CD8-positive, alpha-beta memory T cell (primary cell): ENCODE measurements around the gene SS18L1. TPM values are rescaled to one million over a fixed set of nuclear protein-coding genes. Genes with fewer than 3 reads are reported as not detected.

Experiments used
- CTCF ChIA-PET: fragments of 350-600 bp; sonication (Branson Sonifier 250); formaldehyde crosslinking; loops from one replicate; lab custom pipeline; 2021; ENCODE audit warnings: antibody characterized with exemption; lab: Charles Lee
- POLR2A ChIA-PET: fragments of 350-600 bp; sonication (Branson Sonifier 250); formaldehyde crosslinking; loops from one replicate; lab custom pipeline; 2021; ENCODE audit warnings: antibody characterized with exemption; lab: Charles Lee
- DNase-seq, 5 donors: peaks; one replicate each; pipeline versions ENCODE4 v3.0.0 to v3.0.0-alpha.2; 2020 to 2022; ENCODE audit warnings: mixed read lengths in 1 of 5
- H3K27ac ChIP-seq: one replicate; pipeline ENCODE4 v1.7.0; 2013; ENCODE audit warnings: low read depth, mild to moderate bottlenecking, low read length, moderate library complexity
- H3K27me3 ChIP-seq: 2 replicates; pipeline ENCODE4 v1.7.0; 2013; ENCODE audit warnings: low read length, mild to moderate bottlenecking; ENCODE audit not compliant: insufficient read depth, poor library complexity, severe bottlenecking
- H3K36me3 ChIP-seq: 2 replicates; pipeline ENCODE4 v1.7.0; 2013; ENCODE audit warnings: mild to moderate bottlenecking, low read length, moderate library complexity; ENCODE audit not compliant: insufficient read depth
- H3K4me1 ChIP-seq: 2 replicates; pipeline ENCODE4 v1.7.0; 2013; ENCODE audit warnings: mild to moderate bottlenecking, low read length, moderate library complexity; ENCODE audit not compliant: insufficient read depth
- H3K4me3 ChIP-seq: 2 replicates; pipeline ENCODE4 v1.7.0; 2013; ENCODE audit warnings: mild to moderate bottlenecking, low read length
- H3K9me3 ChIP-seq: 2 replicates; pipeline ENCODE4 v1.7.0; 2013; ENCODE audit warnings: mild to moderate bottlenecking, low read length
- H3K27ac Mint-ChIP-seq, 8 donors: one replicate each; pipeline ENCODE4 v1.8.0; 2020 to 2021; ENCODE audit warnings: mixed read lengths in 8 of 8, mild to moderate bottlenecking in 6 of 8, inconsistent platforms in 3 of 8, moderate library complexity in 3 of 8
- H3K27me3 Mint-ChIP-seq, 2 donors: one replicate each; pipeline ENCODE4 v1.8.0; 2020 to 2021; ENCODE audit warnings: mixed read lengths in 2 of 2, mild to moderate bottlenecking in 1 of 2, moderate library complexity in 1 of 2
- H3K36me3 Mint-ChIP-seq, 3 donors: one replicate each; pipeline ENCODE4 v1.8.0; 2020 to 2021; ENCODE audit warnings: mixed read lengths in 3 of 3, inconsistent platforms in 1 of 3, mild to moderate bottlenecking in 1 of 3
- H3K4me1 Mint-ChIP-seq, 3 donors: one replicate each; pipeline ENCODE4 v1.8.0; 2020 to 2021; ENCODE audit warnings: mixed read lengths in 3 of 3, inconsistent platforms in 1 of 3, mild to moderate bottlenecking in 1 of 3
- H3K4me3 Mint-ChIP-seq, 7 donors: one replicate each; pipeline ENCODE4 v1.8.0; 2020 to 2021; ENCODE audit warnings: mixed read lengths in 7 of 7, mild to moderate bottlenecking in 6 of 7, moderate library complexity in 4 of 7, inconsistent platforms in 2 of 7
- H3K9me3 Mint-ChIP-seq, 5 donors: one replicate each; pipeline ENCODE4 v1.8.0; 2020 to 2022; ENCODE audit warnings: mixed read lengths in 5 of 5, mild to moderate bottlenecking in 3 of 5, moderate library complexity in 2 of 5, inconsistent platforms in 1 of 5
- polyA plus RNA-seq: library from polyadenylated mRNA; unstranded; fragments of 300-500 nt; fragmentation: Illumina TruSeq; gene quantifications from one replicate; pipeline ENCODE4 v1.2.3, GENCODE V29; 2021
- total RNA-seq, 2 experiments: library from RNA; stranded (reverse); gene quantifications; one replicate each; pipeline ENCODE4 v1.2.3, GENCODE V29; 2021

Gene SS18L1
- total and polyA plus RNA-seq, 3 experiments from 2014 or later = 0.86 to 18.5 (median 16.9) TPM

DNA sequence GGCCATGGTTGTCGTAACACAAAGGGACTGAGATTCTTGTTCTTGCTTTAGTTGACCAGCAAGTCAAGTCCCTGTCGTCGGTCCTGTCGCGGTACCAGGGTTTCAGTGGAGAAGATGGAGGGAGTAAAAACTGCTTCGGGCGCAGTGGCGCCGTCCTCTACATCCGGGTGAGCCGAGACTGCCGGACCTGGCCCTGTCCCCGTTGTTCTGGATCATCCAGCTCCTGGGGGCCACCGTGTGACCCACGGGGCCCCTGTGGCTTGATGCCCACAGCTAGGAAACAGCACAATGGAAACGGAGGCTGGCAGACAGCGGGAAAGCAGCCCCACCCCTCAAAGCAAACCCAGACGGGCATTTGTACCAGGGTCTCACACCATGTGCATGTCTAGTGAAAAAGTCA, 54.2 kb downstream of the SS18L1 start:
- POLR2A ChIA-PET = no interaction called here

DNA sequence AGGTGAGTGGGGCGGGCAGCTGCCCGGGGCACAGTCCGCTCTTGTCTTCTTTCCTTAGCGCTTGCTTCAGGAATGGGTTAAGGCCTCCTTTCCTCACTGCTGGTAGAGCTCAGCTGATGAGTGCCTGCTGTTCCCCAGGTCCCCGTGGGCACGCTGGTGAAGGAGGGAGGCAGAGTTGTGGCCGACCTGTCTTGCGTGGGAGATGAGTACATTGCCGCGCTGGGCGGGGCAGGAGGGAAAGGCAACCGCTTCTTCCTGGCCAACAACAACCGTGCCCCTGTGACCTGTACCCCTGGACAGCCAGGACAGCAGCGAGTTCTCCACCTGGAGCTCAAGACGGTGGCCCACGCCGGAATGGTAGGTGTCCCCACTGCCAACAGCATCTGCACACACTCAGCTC, 54.9 kb downstream of the SS18L1 start:
- Mint-ChIP-seq H3K4me3 (no peak overlapping the region), H3K4me1 (peaks cover 0 to 1% (median 0%) of the 10 kb centered on the region in 3 donors), H3K27ac (no peak overlapping the region), H3K27me3 (no peaks in the 10 kb centered on the region), H3K9me3 (no peaks in the 10 kb centered on the region), H3K36me3 (peaks cover 5 to 78% (median 17%) of the 10 kb centered on the region in 3 donors)
- DNase-seq = no peak
- Histone ChIP-seq H3K4me1 (no peaks in the 10 kb centered on the region), H3K27me3 (no peaks in the 10 kb centered on the region), H3K36me3 (peaks cover 31% of the 10 kb centered on the region), H3K27ac (no peak overlapping the region), H3K9me3 (no peaks in the 10 kb centered on the region), H3K4me3 (no peak overlapping the region)
- ChIA-PET CTCF (no interaction called here), POLR2A (no interaction called here)

More for the DNA sequence above, 54.2 kb downstream of the SS18L1 start:
- Histone ChIP-seq H3K4me3 (no peak overlapping the region), H3K27ac (no peak overlapping the region), H3K9me3 (no peaks in the 10 kb centered on the region), H3K27me3 (no peaks in the 10 kb centered on the region), H3K4me1 (no peaks in the 10 kb centered on the region), H3K36me3 (peaks cover 31% of the 10 kb centered on the region)
- Mint-ChIP-seq H3K4me3 (no peak overlapping the region), H3K36me3 (peaks cover 5 to 78% (median 16%) of the 10 kb centered on the region in 3 donors), H3K4me1 (peaks cover 0 to 1% (median 0%) of the 10 kb centered on the region in 3 donors), H3K27ac (peak overlapping the region in 1 of 8 donors; percentile 14), H3K27me3 (peaks cover 0 to 2% of the 10 kb centered on the region in 2 donors), H3K9me3 (no peaks in the 10 kb centered on the region)
- CTCF ChIA-PET = no interaction called here
- no peak for DNase-seq

DNA sequence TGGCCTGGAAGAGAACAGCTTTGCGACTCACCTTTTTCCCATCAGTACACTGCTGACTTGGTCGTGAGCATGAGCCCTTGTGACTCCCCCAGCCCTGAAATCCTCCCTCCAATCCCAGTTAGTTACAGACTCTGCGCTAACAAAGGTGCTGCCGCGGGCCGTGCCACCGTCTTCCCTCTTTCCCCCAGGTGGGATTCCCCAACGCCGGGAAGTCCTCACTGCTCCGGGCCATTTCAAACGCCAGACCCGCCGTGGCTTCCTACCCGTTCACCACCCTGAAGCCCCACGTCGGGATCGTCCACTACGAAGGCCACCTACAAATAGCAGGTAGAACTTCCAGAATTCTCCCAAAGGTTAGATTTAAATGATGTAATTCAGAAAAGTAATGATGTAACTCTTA, 55.4 kb downstream of the SS18L1 start:
- H3K4me1 Mint-ChIP-seq = peaks cover 0 to 1% (median 0%) of the 10 kb centered on the region in 3 donors
- no peak overlapping the region for H3K4me3 Mint-ChIP-seq
- H3K36me3 ChIP-seq = peaks cover 31% of the 10 kb centered on the region
- no peak overlapping the region for H3K27ac ChIP-seq
- DNase-seq = no peak
- H3K4me1 ChIP-seq = no peaks in the 10 kb centered on the region
- peak overlapping the region in 1 of 8 donors; percentile 60 for H3K27ac Mint-ChIP-seq
- H3K27me3 Mint-ChIP-seq = no peaks in the 10 kb centered on the region
- H3K36me3 Mint-ChIP-seq = peaks cover 5 to 76% (median 19%) of the 10 kb centered on the region in 3 donors
- ChIA-PET CTCF (no interaction called here), POLR2A (no interaction called here)
- H3K9me3 Mint-ChIP-seq = no peaks in the 10 kb centered on the region
- H3K4me3 ChIP-seq = no peak overlapping the region
- no peaks in the 10 kb centered on the region for H3K9me3 ChIP-seq
- no peaks in the 10 kb centered on the region for H3K27me3 ChIP-seq

DNA sequence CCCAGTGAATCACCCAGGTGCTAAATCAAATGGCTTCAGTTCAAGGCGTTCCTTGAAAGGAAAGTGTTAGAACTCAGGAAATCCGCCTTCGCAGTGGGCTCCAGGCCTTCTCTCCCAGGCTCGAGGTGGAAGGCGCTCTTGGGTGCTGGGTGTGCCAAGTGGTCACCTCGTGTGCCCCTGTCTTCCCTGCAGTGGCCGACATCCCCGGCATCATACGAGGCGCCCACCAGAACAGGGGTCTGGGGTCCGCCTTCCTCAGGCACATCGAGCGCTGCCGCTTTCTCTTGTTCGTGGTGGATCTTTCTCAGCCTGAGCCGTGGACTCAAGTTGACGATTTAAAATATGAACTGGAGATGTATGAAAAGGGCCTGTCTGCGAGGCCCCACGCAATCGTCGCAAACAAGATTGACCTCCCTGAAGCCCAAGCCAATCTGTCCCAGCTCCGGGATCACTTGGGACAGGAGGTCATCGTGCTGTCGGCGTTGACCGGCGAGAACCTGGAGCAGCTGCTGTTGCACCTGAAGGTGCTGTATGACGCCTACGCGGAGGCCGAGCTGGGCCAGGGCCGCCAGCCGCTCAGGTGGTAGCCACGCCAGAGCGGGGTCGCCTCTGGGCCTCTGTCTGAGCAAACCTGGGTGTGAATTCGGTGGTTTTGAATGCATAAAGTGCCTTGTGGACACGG, 57.1 kb downstream of the SS18L1 start:
- Histone ChIP-seq H3K27ac (no peak overlapping the region), H3K4me3 (no peak overlapping the region), H3K27me3 (no peaks in the 10 kb centered on the region), H3K9me3 (no peaks in the 10 kb centered on the region), H3K36me3 (peaks cover 31% of the 10 kb centered on the region), H3K4me1 (no peaks in the 10 kb centered on the region)
- no peak overlapping the region for H3K4me3 Mint-ChIP-seq
- ChIA-PET POLR2A (no interaction called here), CTCF (no interaction called here)
- H3K9me3 Mint-ChIP-seq = no peaks in the 10 kb centered on the region
- H3K27ac Mint-ChIP-seq = no peak overlapping the region
- H3K27me3 Mint-ChIP-seq = no peaks in the 10 kb centered on the region
- DNase-seq = peak in 1 of 5 donors; percentile 17
- H3K36me3 Mint-ChIP-seq = peaks cover 5 to 66% (median 16%) of the 10 kb centered on the region in 3 donors
- peaks cover 0 to under 1% (median 0%) of the 10 kb centered on the region in 3 donors for H3K4me1 Mint-ChIP-seq

DNA sequence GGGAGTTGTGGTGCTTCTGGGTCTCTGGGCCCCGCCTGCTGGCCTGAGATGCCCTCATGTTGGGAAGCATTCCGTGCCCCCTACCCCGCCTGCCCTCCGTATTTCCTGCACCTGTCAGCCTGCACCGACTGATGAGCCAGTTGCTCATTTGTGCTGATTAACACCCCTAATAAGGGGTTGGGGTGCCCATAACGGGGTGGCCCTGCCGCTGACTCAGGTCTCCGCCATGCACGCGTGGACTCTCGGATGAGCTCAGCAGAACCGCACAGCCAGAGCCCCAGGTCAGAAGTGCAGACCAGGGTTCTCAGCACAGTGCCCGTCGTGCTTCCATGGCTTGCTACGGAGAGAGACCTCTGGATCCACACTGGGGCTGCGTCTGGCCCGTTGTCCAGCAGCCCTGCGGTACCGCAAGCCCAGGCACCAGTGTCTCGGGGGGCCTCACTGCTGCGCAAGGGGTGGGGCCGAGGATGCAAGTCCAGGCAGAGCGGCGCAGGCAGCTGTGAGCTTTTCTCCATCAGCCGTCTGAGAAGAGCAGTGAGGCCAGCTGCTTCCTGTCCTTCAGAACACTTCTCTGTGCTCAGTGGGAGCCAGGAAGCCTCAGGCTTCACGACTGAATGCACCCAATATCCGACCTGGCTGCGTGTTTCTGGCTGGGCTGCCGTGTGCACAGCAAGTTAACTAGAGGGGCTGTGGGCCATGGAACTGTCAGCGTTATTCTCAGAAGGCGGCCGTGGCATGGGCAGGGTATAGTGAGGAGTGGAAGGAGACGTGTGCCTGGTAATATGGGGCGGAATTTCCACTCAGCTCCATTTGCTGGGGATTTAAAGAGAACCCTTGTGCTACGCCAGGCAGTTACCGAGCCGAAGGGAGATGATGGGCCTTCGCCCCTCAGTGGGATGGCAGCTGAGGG, 57.9 kb downstream of the SS18L1 start:
- Histone ChIP-seq H3K9me3 (no peaks in the 10 kb centered on the region), H3K36me3 (peaks cover 31% of the 10 kb centered on the region), H3K4me1 (no peaks in the 10 kb centered on the region), H3K4me3 (no peak overlapping the region), H3K27ac (no peak overlapping the region), H3K27me3 (no peaks in the 10 kb centered on the region)
- Mint-ChIP-seq H3K36me3 (peaks cover 5 to 63% (median 15%) of the 10 kb centered on the region in 3 donors), H3K4me3 (no peak overlapping the region), H3K27ac (peak overlapping the region in 1 of 8 donors; percentile 43), H3K27me3 (no peaks in the 10 kb centered on the region), H3K9me3 (no peaks in the 10 kb centered on the region), H3K4me1 (no peaks in the 10 kb centered on the region)
- ChIA-PET POLR2A (no interaction called here), CTCF (no interaction called here)
- peak in 1 of 5 donors; percentile 43 for DNase-seq

DNA sequence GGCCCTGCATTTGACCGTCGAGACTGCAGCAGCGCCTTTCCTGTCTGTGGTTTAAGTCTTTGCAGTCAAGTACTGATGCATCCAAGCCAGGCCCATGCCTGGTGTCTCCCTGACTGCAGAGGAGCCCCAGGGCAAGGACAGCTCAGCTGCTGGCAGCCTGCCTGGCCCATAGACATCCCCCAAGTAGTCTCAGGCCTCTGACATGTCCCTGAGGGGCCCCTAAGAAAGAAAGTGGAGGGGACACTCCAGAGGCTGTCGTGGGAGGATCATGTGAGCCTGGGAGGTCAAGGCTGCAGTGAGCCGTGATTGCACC, 58.5 kb downstream of the SS18L1 start:
- H3K27ac ChIP-seq = no peak overlapping the region
- peaks cover 31% of the 10 kb centered on the region for H3K36me3 ChIP-seq
- no peak overlapping the region for H3K4me3 ChIP-seq
- ChIA-PET CTCF (no interaction called here), POLR2A (no interaction called here)
- Mint-ChIP-seq H3K9me3 (no peaks in the 10 kb centered on the region), H3K36me3 (peaks cover 5 to 63% (median 15%) of the 10 kb centered on the region in 3 donors), H3K4me3 (no peak overlapping the region), H3K27ac (no peak overlapping the region), H3K4me1 (no peaks in the 10 kb centered on the region), H3K27me3 (no peaks in the 10 kb centered on the region)
- peak in 1 of 5 donors; percentile 27 for DNase-seq
- H3K9me3 ChIP-seq = no peaks in the 10 kb centered on the region
- H3K27me3 ChIP-seq = no peaks in the 10 kb centered on the region
- H3K4me1 ChIP-seq = no peaks in the 10 kb centered on the region

DNA sequence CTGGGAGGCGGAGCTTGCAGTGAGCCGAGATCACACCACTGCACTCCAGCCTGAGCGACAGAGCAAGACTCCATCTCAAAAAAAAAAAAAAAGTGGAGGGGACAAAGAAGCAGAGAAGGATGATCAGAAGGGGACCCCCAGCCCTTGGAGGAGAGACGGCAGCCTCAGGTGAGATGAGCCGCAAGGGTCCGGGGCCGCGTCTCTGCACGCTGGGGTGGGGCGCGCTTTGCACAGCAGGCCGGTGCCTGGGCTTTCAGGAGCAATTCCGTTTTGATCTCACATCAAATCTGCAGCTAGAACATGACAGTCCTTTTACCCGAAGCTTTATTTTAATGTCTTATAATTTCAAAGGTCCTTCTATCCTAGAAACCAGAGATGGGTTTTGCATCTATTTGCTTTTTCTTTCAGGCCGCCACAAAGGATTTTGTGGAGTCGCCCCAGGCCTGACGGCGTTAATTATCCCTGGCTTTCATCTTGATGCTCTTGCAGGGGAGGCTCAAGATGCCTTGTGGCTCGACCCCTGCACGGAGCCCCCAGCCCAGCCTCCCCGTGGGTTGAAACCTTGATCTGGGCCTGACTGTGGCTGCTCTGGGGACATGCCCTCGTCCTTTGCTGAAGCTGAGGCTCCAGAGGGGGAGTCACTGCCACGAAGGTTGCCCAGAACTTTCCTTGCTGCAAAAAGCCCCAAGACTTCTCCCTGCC, 59.3 kb downstream of the SS18L1 start:
- Histone ChIP-seq H3K36me3 (peaks cover 28% of the 10 kb centered on the region), H3K27me3 (no peaks in the 10 kb centered on the region), H3K4me1 (no peaks in the 10 kb centered on the region), H3K27ac (no peak overlapping the region), H3K9me3 (no peaks in the 10 kb centered on the region), H3K4me3 (no peak overlapping the region)
- H3K27me3 Mint-ChIP-seq = no peaks in the 10 kb centered on the region
- H3K4me3 Mint-ChIP-seq = no peak overlapping the region
- ChIA-PET CTCF (no interaction called here), POLR2A (no interaction called here)
- DNase-seq = peak in 1 of 5 donors; percentile 18
- H3K27ac Mint-ChIP-seq = peak overlapping the region in 1 of 8 donors; percentile 57
- no peaks in the 10 kb centered on the region for H3K9me3 Mint-ChIP-seq
- peaks cover 5 to 56% (median 15%) of the 10 kb centered on the region in 3 donors for H3K36me3 Mint-ChIP-seq
- H3K4me1 Mint-ChIP-seq = no peaks in the 10 kb centered on the region
